Measurements from ENCODE around the gene KLRC4.
"Not testable (repeated sequence)": the region's sequence is repeated elsewhere in the genome, so short reads cannot be mapped to it uniquely, and the experiment has no call there.

KLRC4 gene

DNA sequence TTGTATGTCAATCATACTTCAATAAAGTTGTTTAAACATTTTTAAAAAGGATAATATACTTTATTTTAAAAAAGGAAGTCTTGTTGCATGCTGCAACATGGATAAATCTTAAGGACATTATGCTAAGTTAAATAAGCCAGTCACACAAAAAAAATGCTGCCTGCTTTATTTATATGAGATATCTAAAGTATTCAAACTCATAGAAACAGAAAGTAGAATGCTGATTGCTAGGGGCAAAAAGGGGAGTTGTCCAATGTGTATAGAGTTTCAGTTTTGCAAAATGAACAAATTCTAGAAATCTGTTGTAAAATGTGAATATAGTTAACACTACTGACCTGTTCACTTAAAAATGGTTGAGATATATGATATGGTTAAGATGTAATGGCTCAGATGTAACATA is 8.7 kb downstream of the KLRC4 start:
- Histone ChIP-seq H3K36me3 (ENCODE audit: control insufficient read depth in 2 of 2, insufficient read depth in 2 of 2, low read length in 2 of 2) (no peaks in the 10 kb centered on the region), H3K27me3 (ENCODE audit: control insufficient read depth in 2 of 2, insufficient read depth in 2 of 2, low read length in 2 of 2) (no peaks in the 10 kb centered on the region), H3K9me3 (ENCODE audit: control insufficient read depth in 2 of 2, low read length in 2 of 2) (no peaks in the 10 kb centered on the region), H3K4me3 (ENCODE audit: low read length in 2 of 2) (no peak overlapping the region), H3K27ac (ENCODE audit: low read depth in 2 of 2, low read length in 2 of 2) (no peak overlapping the region), H3K9ac (ENCODE audit: low read depth in 1 of 2, low read length in 2 of 2) (no peak overlapping the region), H3K4me1 (ENCODE audit: control insufficient read depth in 2 of 2, insufficient read depth in 2 of 2, low read length in 2 of 2) (peaks cover 4 to 6% of the 10 kb centered on the region in 2 donors)

DNA sequence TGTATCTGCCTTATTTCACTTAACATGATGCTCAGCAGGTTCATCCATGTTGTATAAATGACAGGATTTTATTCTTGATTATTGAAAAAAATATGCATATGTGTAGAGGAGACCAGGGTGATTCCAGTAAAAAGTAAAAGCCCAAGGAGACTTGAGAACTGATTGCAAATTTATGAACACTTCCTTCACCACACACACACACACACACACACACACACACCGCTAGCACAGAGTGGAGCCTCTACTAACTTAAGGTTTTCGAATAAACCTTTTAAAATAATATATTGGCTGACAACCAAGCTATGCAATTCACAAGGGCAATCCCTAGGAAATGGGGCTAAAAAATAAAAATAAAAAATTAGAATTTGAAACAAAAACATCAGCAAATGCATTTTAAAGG is 11.4 kb downstream of the KLRC4 start:
- Histone ChIP-seq H3K9ac (ENCODE audit: low read depth in 1 of 2, low read length in 2 of 2) (no peak overlapping the region), H3K9me3 (ENCODE audit: control insufficient read depth in 2 of 2, low read length in 2 of 2) (no peaks in the 10 kb centered on the region), H3K36me3 (ENCODE audit: control insufficient read depth in 2 of 2, insufficient read depth in 2 of 2, low read length in 2 of 2) (no peaks in the 10 kb centered on the region), H3K27me3 (ENCODE audit: control insufficient read depth in 2 of 2, insufficient read depth in 2 of 2, low read length in 2 of 2) (no peaks in the 10 kb centered on the region), H3K4me3 (ENCODE audit: low read length in 2 of 2) (no peak overlapping the region), H3K4me1 (ENCODE audit: control insufficient read depth in 2 of 2, insufficient read depth in 2 of 2, low read length in 2 of 2) (peaks cover 8 to 10% of the 10 kb centered on the region in 2 donors), H3K27ac (ENCODE audit: low read depth in 2 of 2, low read length in 2 of 2) (no peak overlapping the region)

DNA sequence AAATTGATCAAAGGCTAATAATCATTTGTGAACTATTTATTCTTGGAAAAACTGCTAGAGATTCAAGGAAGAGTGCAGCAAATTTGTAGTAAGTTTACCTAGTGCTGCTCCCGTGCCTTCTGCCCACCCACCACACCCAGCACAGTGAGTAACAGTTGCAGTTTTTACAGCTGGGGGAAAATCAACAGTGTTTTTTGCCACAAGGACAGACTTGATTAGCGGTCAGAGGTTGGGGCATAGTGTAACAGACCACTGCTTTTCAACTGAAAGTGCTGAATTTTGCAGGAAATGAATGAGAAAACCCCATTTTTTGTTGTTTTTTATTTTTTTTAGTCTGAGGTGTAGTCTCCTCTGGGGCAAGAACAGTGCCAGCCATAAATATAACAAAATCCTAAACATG is 12.3 kb downstream of the KLRC4 start:
- Histone ChIP-seq H3K27ac (ENCODE audit: low read depth in 2 of 2, low read length in 2 of 2) (no peak overlapping the region), H3K9me3 (ENCODE audit: control insufficient read depth in 2 of 2, low read length in 2 of 2) (no peaks in the 10 kb centered on the region), H3K4me1 (ENCODE audit: control insufficient read depth in 2 of 2, insufficient read depth in 2 of 2, low read length in 2 of 2) (peaks cover 8 to 10% of the 10 kb centered on the region in 2 donors), H3K27me3 (ENCODE audit: control insufficient read depth in 2 of 2, insufficient read depth in 2 of 2, low read length in 2 of 2) (no peaks in the 10 kb centered on the region), H3K9ac (ENCODE audit: low read depth in 1 of 2, low read length in 2 of 2) (no peak overlapping the region), H3K36me3 (ENCODE audit: control insufficient read depth in 2 of 2, insufficient read depth in 2 of 2, low read length in 2 of 2) (no peaks in the 10 kb centered on the region), H3K4me3 (ENCODE audit: low read length in 2 of 2) (no peak overlapping the region)

GRCh38 chr12:10396176-10396575 is 13.4 kb downstream of the KLRC4 start:
- H3K9me3 ChIP-seq (ENCODE audit: control insufficient read depth in 2 of 2, low read length in 2 of 2); H3K36me3 ChIP-seq (ENCODE audit: control insufficient read depth in 2 of 2, insufficient read depth in 2 of 2, low read length in 2 of 2); H3K4me1 ChIP-seq (ENCODE audit: control insufficient read depth in 2 of 2, insufficient read depth in 2 of 2, low read length in 2 of 2); H3K9ac ChIP-seq (ENCODE audit: low read depth in 1 of 2, low read length in 2 of 2); H3K27me3 ChIP-seq (ENCODE audit: control insufficient read depth in 2 of 2, insufficient read depth in 2 of 2, low read length in 2 of 2): not testable (repeated sequence)
- Histone ChIP-seq H3K4me3 (ENCODE audit: low read length in 2 of 2) (peak overlapping the region; percentile 10 to 41), H3K27ac (ENCODE audit: low read depth in 2 of 2, low read length in 2 of 2) (peak overlapping the region; percentile 21 to 59)

DNA sequence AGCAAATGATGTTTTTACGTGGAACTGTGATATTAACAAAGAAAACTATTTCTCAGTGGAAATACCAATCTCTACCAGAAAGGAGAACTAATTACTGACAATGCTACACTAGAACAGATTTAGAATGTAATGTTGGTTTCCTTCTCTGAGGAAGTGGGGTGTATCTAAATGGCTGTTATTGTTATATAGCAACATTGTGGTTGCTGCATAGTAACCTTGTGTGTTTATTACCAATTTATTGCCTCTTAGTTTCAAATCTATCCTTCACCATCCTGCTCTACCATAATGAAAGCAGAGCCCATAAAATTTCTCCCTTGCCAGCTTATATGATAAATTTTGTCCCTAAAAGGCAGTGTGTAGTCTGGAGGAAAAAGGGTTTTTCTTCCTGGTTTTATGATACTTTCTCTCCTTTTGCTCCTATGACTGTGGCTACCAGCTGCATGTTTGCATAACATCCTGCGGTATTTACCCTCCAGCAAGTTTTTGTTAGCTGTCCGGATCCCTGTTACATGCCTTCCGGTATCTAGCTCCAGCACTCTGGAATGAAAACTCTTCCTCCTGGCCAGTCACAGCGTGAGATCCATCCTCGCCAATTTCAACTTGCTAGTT is 14.1 kb downstream of the KLRC4 start:
- peak overlapping the region; percentile 59 to 69 for H3K27ac ChIP-seq (ENCODE audit: low read depth in 2 of 2, low read length in 2 of 2)
- no peaks in the 10 kb centered on the region for H3K36me3 ChIP-seq (ENCODE audit: control insufficient read depth in 2 of 2, insufficient read depth in 2 of 2, low read length in 2 of 2)
- peaks cover 8 to 10% of the 10 kb centered on the region in 2 donors for H3K4me1 ChIP-seq (ENCODE audit: control insufficient read depth in 2 of 2, insufficient read depth in 2 of 2, low read length in 2 of 2)
- H3K9me3 ChIP-seq (ENCODE audit: control insufficient read depth in 2 of 2, low read length in 2 of 2) = no peaks in the 10 kb centered on the region
- no peaks in the 10 kb centered on the region for H3K27me3 ChIP-seq (ENCODE audit: control insufficient read depth in 2 of 2, insufficient read depth in 2 of 2, low read length in 2 of 2)
- peak overlapping the region; percentile 10 to 41 for H3K4me3 ChIP-seq (ENCODE audit: low read length in 2 of 2)
- peak overlapping the region in 1 of 2 donors; percentile 35 for H3K9ac ChIP-seq (ENCODE audit: low read depth in 1 of 2, low read length in 2 of 2)

DNA sequence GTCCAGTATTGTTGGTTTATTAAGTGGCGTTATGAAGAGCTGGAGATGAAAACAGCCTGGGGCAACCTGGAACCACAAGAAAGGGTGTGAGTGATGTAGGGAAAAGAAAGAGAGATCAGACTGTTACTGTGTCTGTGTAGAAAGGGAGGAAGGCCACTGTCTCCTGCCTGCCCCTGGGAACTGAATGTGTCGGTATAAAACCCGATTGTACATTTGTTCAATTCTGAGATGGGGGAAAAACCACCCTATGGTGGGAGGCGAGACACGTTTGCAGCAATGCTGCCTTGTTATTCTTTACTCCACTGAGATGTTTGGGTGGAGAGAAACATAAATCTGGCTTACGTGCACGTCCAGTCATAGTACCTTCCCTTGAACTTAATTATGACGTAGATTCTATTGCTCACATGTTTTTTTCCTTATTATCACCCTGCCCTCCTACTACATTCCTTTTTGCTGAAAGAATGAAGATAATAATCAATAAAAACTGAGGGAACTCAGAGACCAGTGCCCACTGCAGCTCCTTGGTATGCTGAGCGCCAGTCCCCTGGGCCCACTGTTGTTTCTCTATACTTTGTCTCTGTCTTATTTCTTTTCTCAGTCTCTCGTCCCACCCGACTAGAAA is 14.9 kb downstream of the KLRC4 start:
- H3K9me3 ChIP-seq (ENCODE audit: control insufficient read depth in 2 of 2, low read length in 2 of 2); H3K4me3 ChIP-seq (ENCODE audit: low read length in 2 of 2); H3K36me3 ChIP-seq (ENCODE audit: control insufficient read depth in 2 of 2, insufficient read depth in 2 of 2, low read length in 2 of 2); H3K9ac ChIP-seq (ENCODE audit: low read depth in 1 of 2, low read length in 2 of 2); H3K27me3 ChIP-seq (ENCODE audit: control insufficient read depth in 2 of 2, insufficient read depth in 2 of 2, low read length in 2 of 2); H3K4me1 ChIP-seq (ENCODE audit: control insufficient read depth in 2 of 2, insufficient read depth in 2 of 2, low read length in 2 of 2): not testable (repeated sequence)
- peak overlapping the region; percentile 59 to 69 for H3K27ac ChIP-seq (ENCODE audit: low read depth in 2 of 2, low read length in 2 of 2)

DNA sequence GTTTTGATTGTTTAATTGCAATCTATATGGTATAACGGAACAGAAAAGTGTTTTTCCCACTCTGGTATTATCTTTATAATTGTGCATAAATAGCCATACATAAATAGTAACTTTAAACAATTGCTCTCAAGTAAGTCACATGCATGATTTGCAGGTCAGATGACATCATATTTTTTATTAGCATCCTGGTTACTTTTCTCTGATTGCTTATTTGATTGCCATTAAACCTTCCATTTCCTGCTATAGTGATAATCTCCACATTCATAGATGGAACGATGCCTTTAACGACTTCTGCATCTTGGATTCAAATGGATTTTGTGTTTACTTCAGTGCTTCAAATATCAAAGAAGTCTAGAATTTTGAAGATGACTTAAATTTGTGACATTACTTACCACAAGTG is 16.3 kb downstream of the KLRC4 start:
- no peak overlapping the region for H3K27ac ChIP-seq (ENCODE audit: low read depth in 2 of 2, low read length in 2 of 2)
- H3K4me1 ChIP-seq (ENCODE audit: control insufficient read depth in 2 of 2, insufficient read depth in 2 of 2, low read length in 2 of 2) = peaks cover 8 to 10% of the 10 kb centered on the region in 2 donors
- no peak overlapping the region for H3K4me3 ChIP-seq (ENCODE audit: low read length in 2 of 2)
- no peaks in the 10 kb centered on the region for H3K9me3 ChIP-seq (ENCODE audit: control insufficient read depth in 2 of 2, low read length in 2 of 2)
- H3K27me3 ChIP-seq (ENCODE audit: control insufficient read depth in 2 of 2, insufficient read depth in 2 of 2, low read length in 2 of 2) = no peaks in the 10 kb centered on the region
- no peaks in the 10 kb centered on the region for H3K36me3 ChIP-seq (ENCODE audit: control insufficient read depth in 2 of 2, insufficient read depth in 2 of 2, low read length in 2 of 2)
- H3K9ac ChIP-seq (ENCODE audit: low read depth in 1 of 2, low read length in 2 of 2) = no peak overlapping the region

- Histone ChIP-seq H3K4me3 (ENCODE audit: low read length in 2 of 2) (no peak overlapping the region), H3K9ac (ENCODE audit: low read depth in 1 of 2, low read length in 2 of 2) (no peak overlapping the region), H3K4me1 (ENCODE audit: control insufficient read depth in 2 of 2, insufficient read depth in 2 of 2, low read length in 2 of 2) (peaks cover 8 to 10% of the 10 kb centered on the region in 2 donors), H3K36me3 (ENCODE audit: control insufficient read depth in 2 of 2, insufficient read depth in 2 of 2, low read length in 2 of 2) (no peaks in the 10 kb centered on the region), H3K9me3 (ENCODE audit: control insufficient read depth in 2 of 2, low read length in 2 of 2) (no peaks in the 10 kb centered on the region), H3K27me3 (ENCODE audit: control insufficient read depth in 2 of 2, insufficient read depth in 2 of 2, low read length in 2 of 2) (no peaks in the 10 kb centered on the region), H3K27ac (ENCODE audit: low read depth in 2 of 2, low read length in 2 of 2) (no peak overlapping the region)
Observed at GRCh38 chr12:10392394-10392930, 17.1 kb downstream of the KLRC4 start.

DNA sequence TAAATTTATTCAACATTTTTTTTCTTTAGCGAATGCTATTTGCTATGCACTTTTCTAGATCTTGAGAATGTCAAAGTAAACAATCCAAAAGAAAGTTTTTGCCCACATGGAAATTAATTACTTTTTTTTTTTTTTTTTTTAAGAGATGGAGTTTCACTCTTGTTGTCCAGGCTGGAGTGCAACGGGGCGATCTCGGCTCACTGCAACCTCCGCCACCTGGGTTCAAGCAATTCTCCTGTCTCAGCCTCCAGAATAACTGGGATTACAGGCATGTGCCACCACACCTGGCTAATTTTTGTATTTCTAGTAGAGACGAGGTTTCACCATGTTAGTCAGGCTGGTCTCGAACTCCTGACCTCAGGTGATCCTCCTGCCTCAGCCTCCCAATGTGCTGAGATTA is 18.6 kb downstream of the KLRC4 start:
- not testable (repeated sequence) for H3K4me1 ChIP-seq (ENCODE audit: control insufficient read depth in 2 of 2, insufficient read depth in 2 of 2, low read length in 2 of 2); H3K27ac ChIP-seq (ENCODE audit: low read depth in 2 of 2, low read length in 2 of 2)

GRCh38 chr12:10389904-10390303 is 19.7 kb downstream of the KLRC4 start, which contains the start of gene KLRK1:
Gene KLRK1 (minus strand): TSS chr12:10390041. CDS start chr12:10388810, 1,231 bp downstream.
- Histone ChIP-seq H3K27ac (ENCODE audit: low read depth in 2 of 2, low read length in 2 of 2) (no peak within 1 kb of the TSS), H3K4me3 (ENCODE audit: low read length in 2 of 2) (no peak within 1 kb of the TSS)

More for the DNA sequence above, 18.6 kb downstream of the KLRC4 start:
- H3K9me3 ChIP-seq (ENCODE audit: control insufficient read depth in 2 of 2, low read length in 2 of 2); H3K9ac ChIP-seq (ENCODE audit: low read depth in 1 of 2, low read length in 2 of 2); H3K36me3 ChIP-seq (ENCODE audit: control insufficient read depth in 2 of 2, insufficient read depth in 2 of 2, low read length in 2 of 2); H3K27me3 ChIP-seq (ENCODE audit: control insufficient read depth in 2 of 2, insufficient read depth in 2 of 2, low read length in 2 of 2); H3K4me3 ChIP-seq (ENCODE audit: low read length in 2 of 2): not testable (repeated sequence)

More at GRCh38 chr12:10389904-10390303, 19.7 kb downstream of the KLRC4 start, which contains the start of gene KLRK1:
- no peaks in the 10 kb centered on the region for H3K27me3 ChIP-seq (ENCODE audit: control insufficient read depth in 2 of 2, insufficient read depth in 2 of 2, low read length in 2 of 2)
- no peak within 1 kb of the TSS for H3K9ac ChIP-seq (ENCODE audit: low read depth in 1 of 2, low read length in 2 of 2)
- no peaks in the 10 kb centered on the region for H3K4me1 ChIP-seq (ENCODE audit: control insufficient read depth in 2 of 2, insufficient read depth in 2 of 2, low read length in 2 of 2)
- no peaks in the 10 kb centered on the region for H3K36me3 ChIP-seq (ENCODE audit: control insufficient read depth in 2 of 2, insufficient read depth in 2 of 2, low read length in 2 of 2)
- no peaks in the 10 kb centered on the region for H3K9me3 ChIP-seq (ENCODE audit: control insufficient read depth in 2 of 2, low read length in 2 of 2)
